NCI-H526 treated with DMSO at 0.1 percent for 48 hours (cell line): ENCODE results near the gene DCST2.

ENCODE experiments used
- DNase-seq: peaks from one replicate; lab custom pipeline; 2025; lab: John Stamatoyannopoulos, UW

Gene DCST2

GRCh38 chr1:155033524-155033923, at the start of gene DCST2, which contains the start of gene DCST1:
TSS of gene DCST2 (minus strand) at chr1:155033781. CDS start at chr1:155033701, 80 bp downstream.
TSS of gene DCST1 (plus strand) at chr1:155033824. CDS start at chr1:155034037, 213 bp downstream.
- no peak for DNase-seq

- peak; percentile 64 for DNase-seq
Measured at GRCh38 chr1:155083052-155083541, 49.5 kb upstream of the DCST2 start.

DNA sequence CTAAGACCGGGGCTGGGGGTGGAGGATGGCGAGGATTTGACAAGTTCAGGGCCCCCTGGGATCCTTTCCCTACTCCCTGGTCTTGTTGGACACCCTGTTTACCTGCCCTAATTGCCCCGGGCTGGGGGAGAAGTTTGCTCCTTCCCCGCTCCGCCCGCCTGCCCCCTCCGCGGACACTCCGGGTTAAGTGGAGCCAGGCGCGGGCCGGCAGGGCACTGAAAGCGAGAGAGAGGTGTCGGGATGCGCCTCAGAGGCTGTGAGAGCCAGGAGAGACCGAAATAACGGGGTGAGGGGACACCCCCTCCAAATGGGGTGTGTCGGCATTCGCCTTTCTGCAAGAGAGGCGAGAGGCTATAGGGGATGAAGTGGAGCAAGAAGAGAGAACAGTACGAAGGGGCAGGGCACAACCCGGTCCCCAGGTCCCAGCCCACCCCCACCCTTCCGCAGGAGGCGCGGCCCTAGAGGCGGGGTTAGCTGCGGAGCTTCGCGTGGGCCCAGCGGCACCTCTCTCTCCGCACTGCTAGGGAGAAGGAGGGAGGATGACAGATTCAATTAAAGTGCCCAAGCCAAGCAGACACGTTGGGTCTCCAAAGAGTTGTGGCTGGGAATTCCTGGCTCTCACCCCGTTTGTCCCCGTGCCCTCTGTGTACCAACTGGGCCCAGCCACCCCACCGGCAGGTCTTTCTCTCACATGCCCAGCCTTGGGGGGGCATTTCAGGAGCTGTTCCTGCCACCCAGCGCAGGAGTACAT, 48.9 kb upstream of the DCST2 start:
- DNase-seq: peak; percentile 65

DNA sequence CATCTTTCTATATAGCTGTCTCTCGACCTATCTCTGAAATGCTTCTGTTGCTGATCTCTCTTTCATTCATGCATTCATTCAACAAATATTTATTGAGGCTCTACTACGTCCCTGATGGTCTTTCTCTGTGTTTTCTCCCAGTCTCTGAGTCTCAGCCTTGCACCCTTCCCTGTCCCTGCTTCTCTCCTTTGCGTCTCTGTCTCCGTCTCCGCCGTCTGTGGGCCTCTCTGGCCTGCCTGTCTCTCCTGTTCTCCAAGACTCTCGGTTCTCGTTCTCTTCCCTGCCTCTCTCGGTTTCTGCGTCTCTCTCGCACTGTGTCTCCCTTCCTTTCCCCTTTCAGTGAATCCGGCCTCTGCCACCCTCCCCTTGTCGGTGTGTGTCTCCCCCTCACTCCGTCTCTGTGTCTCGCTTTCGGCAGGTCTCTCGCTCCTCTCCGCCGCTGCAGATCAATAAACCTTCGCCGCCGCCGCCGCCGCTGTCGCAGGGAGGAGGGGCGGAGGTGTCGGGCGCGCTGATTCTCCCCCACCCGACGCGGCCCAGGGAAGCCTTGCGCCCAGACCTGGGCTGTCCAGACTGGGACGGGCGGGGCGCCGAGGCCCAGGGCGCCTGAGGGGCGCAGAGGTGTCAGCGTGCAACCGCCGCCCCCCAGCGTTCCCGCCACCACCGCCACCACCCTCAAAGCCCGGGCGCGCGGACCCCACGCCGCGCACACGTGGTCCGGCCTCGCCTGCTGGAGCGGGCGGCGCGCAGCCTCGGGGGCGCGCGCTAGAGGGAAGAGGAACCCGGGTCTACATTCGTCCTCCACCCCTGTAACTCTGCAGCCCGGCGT, 48.1 kb upstream of the DCST2 start:
- DNase-seq: peak; percentile 79

DNA sequence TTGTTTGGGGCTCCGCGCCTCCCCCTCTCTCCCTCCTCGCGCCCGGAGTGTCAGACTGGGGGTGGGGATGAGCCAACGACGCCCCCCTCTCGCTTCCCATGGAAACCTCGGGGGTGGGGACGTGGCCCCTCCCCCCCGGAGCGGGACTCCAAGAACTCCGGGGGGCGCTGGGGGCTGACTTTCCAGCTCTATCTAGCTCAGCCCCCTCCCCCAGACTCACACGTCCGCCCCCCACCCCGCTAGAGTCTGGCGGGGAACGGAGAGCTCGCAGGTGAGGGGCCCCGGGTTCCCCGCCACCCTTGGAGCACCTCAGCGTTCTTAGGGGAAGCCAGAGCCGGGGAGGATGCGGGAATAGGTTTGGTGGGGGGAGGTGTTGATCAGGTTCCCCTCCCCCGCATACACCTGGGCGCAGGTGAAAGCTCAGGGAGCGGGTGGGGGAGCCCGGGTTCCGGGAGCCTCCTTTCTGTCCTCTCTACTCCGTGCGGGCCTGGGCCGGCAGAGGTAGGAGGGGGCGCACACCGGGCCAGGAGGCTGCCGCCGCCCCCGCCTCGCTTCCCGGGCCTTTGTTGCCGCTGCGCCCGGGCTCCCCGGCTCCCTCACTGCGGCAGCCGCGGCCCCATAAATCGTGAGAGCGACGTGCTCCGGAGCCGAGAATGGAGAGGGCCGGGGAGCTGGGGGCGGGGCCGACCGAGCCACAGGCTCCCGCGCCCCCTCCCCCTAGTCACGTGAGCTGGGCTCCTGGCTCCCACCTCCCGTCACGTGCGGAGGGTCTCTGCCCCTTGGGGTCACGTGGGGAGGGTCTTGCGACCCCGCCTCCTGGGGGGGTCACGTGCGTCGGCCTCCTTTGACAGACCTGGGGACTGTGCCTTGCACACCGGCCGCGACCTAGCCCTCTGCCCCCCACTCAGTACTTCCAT, 47.0 kb upstream of the DCST2 start:
- DNase-seq: peak; percentile 96

DNA sequence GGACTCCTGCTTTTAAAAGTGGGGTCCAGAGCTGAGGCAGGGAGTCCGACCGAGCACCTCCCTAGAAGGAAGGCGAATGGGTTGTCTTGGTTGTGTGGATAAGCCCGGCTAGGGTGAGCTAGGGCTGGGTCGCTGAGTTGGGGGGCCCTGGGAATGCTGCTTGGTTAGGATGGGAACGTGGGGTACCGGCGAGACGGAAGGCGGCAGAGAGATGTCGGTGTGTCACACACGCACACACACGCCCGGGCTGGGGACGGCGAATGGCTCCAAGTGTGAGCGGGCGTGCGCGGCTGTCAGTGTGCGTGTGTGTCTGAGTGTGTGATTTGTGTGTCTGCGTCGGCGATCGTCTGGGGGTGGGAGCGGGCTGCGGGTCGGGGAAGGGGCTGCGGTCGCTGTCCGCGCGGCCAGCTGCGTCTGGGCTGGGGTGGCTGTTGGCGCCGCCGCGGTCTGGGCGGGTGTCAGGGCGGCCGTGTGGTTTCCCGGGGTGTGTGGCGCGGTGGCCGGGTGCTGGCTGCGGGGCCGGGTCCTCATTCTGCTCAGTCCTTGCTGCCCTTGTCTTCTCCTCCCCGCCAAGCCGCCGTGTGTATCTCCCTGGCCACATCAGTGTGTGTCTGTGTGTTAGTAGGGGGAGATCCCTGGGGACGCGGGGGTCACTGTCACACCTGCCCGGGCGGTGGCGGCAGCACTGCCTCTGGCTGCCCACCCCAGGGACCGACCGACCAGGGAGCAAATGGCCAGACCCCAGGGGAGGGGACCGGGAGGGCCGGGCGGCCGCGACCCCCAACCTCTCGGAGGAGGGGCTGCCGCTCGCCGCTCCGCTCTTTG, 46.1 kb upstream of the DCST2 start:
- peak; percentile 80 for DNase-seq

GRCh38 chr1:155079210-155079486, 45.6 kb upstream of the DCST2 start:
- DNase-seq: no peak

- DNase-seq: peak; percentile 80
Measured at GRCh38 chr1:155078469-155079209, 45.1 kb upstream of the DCST2 start, which contains the start of gene EFNA3. TSS of gene EFNA3 (plus strand) at chr1:155078837. CDS start at chr1:155078942, 105 bp downstream.

DNA sequence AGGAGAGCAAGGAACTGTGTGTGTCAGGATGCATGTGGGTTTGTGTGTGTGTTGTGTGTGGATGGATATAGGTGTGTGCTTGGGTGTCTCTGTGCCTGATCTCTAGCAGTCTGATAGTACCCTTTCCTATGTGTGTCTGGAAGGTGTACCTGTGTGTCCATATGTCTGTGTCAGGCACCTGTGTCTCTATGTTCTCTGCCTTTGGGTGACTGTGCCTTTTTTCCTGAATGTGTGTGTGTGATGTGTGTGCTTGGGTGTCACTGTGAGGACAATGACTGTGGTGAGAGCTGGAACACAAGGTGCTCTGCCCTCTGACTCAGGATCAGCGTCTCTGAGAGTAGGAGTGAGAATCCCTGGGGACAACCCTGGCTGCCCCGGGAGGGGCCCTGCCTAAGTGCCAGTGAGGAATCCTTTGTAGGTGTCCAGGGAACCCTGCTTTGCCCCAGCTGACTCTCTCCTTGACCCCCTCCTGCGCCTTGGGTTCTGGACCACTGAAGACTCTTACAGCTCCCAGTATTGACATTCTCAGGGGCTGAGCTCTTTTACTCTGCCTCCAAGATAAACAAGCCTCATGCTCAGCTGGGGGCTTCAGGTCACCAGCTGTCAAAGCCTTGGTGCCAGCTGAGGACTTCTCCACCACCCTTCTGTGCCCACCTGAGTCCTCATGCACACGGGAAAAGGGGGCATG, 44.3 kb upstream of the DCST2 start:
- DNase-seq: peak; percentile 63

- peak; percentile 86 for DNase-seq
Measured at GRCh38 chr1:155077346-155077745, 43.8 kb upstream of the DCST2 start.

GRCh38 chr1:155076371-155076770, 42.8 kb upstream of the DCST2 start:
- no peak for DNase-seq

- peak; percentile 82 for DNase-seq
Measured at GRCh38 chr1:155075535-155075934, 42.0 kb upstream of the DCST2 start.

- DNase-seq: no peak
Measured at GRCh38 chr1:155073377-155074242, 40.0 kb upstream of the DCST2 start.

- DNase-seq: no peak
Measured at GRCh38 chr1:155072531-155073289, 39.1 kb upstream of the DCST2 start.

- peak; percentile 75 for DNase-seq
Measured at GRCh38 chr1:155071701-155072100, 38.1 kb upstream of the DCST2 start.

DNA sequence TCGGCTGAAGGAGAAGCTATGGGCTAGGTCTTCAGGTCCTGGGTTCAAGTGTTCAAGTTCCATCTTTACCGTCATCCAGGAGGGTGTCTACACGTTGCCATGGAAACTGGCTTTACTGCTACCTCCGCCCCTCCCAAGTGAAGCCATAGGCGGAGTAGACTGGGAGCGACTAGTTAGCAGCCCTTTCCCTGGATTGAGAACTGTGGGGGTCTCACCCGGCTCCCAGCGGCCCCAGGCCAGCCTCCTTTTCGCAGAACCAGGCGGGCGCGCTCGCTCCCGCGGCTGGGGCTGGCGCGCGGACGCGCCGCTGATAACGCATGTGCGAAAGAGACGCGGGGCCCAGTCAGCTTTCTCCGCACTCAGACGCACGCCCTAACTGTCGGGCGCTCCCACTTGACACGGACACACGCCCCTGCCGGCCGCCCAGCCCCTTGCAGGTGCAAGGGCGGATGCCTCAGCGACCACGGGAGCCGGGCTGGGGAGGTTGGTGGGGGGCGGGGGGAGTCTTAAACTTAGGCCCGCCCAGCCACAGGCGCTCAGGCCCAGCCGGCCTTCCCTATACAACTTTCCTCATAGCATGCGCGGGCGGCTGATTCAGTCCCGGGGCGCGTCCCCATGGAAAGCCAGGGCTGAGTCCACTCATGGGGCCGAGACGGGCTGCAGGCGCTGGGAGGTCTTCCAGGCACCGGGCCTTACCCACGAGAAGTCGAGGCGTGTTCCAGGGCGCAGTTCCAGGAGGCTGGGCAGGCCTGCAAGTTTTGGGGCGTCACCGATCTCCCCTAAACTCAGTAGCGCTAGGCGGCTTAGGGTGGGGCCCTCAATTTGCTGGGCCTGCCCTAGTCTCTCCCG, 37.4 kb upstream of the DCST2 start:
- peak; percentile 95 for DNase-seq

DNA sequence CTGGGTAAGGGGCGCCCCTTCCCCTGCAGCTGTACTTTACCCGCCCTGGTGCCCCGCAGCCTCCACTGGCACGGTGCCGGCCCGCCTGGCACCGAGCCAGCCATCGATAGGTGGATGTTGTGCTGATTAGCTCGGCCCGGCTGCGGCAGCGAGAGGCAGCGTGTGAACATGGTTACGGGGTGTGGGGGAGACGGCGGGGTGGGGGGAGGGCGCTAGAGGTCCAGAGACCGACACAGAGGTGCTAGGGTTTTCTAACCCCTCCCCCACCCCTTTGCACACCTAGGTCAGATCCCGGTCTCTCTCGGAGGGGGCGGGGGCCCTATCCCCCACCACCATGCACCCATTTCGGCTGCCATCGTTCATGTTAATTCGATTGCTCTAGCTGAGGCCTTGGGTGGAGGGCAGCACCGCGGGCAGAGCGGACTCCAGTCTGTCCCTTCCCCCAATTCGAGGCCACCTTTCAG, 36.6 kb upstream of the DCST2 start:
- DNase-seq: no peak
